Caki2 (cell line): Measurements from ENCODE around the gene DDX23. TPM values are rescaled to one million over a fixed set of nuclear protein-coding genes. Genes with fewer than 3 reads are reported as not detected.
"Not testable (repeated sequence)": the region's sequence is repeated elsewhere in the genome, so short reads cannot be mapped to it uniquely, and the experiment has no call there.

ENCODE experiments used
- DNase-seq: peaks from one replicate; pipeline ENCODE4 v3.0.0-alpha.2; 2015; ENCODE audit warnings: low read depth
- in situ Hi-C: cut with HindIII; loops from 2 replicates; pipeline ENCODE4 v1.10.0; 2016; ENCODE audit warnings: low sequenced_read_pairs, low pct_unique_long_range_greater_than_20kb, mixed read lengths
- total RNA-seq: library from RNA; depleted of rRNA; stranded (reverse); fragments of >200 nt; shearing (Covaris generic); gene quantifications from 2 replicates; pipeline ENCODE4 v1.2.3, GENCODE V29; 2014; ENCODE audit warnings: low replicate concordance; rRNA removed

Gene DDX23
- 89.5 and 94.4 TPM in 2 replicates for total RNA-seq

DNA sequence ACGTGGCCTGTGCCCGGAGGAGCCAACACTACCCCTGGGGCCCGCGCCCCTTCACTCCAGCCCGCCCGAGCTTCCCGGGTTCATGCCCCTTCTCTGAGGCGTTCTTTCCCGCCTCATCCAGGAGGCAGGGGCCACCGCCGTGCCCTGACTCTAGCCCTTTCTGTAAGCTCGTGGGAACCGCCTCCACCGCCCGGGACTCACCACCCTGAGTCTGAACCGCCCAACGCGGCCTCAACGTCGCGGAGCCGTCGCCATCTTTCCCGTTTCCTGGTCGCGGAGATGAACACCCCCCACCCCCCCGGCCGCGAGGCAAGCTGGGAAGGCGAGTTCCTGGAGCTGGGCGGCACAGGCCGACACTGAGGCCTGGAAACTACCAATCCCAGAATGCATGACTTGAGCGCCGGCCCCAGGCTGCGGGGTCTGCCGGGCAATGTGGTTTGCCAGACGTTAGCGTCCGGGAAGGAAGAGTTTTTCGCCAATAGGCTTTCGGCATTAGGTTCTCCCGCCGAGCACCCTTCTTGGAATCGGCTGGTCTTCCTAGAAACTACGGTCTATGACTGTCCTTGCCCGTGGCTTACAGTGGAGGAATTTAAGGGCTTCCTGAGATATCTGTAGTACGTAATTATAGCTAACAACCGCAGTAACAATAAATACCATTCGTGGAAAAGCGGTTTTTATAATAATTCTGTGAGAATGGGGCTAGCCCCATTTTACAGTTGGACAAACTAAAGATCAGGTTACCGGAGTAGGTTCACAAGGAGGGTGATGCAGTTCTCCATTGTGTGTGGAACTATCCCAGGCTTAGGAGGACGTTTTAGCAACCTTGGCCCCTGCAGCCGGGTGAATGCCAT, at the start of gene DDX23:
Gene DDX23 (minus strand): TSS at position 281 of the 851 bp plus-strand sequence. CDS start 6,381 bp downstream, outside the sequence.
- DNase-seq: peak; percentile 94
- in situ Hi-C loops: no loop called here

DNA sequence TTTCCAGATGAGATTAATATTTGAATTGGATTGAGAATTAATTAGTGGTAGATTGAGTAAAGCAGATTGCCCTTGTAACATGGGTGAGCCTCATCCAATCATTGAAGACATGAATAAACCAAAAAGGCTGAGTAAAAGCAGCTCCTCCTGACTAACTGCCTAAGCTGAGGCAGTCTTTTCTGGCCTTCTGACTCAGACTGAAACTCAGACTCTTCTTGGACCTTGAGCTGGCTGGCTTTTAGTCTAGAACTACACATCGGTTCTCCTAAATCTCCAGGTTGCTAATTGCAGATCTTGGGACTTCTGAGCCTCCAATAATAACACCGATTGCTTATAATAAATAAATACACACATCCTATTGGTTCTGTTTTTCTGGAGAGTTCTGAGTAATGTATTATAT, 49.3 kb upstream of the DDX23 start:
- DNase-seq: no peak
- in situ Hi-C loops: no loop called here

DNA sequence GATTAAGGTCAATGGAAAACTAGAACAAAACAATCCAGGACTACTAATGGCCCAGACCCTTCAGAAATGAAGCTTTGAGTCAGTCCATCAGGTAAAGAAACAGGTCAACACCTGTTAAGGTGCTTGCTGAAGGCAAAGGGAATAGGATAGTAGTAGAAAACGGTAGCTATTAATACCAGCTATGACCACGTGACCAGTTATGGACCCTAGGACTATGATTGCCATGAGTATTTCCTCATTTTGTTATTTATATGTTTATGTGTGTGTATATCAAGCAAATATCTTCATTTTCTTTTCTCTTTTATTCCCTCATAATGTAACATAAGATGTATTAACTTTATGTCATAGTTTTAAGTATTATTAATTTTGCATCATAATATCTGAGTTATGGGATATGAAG, 47.7 kb upstream of the DDX23 start:
- no peak for DNase-seq
- in situ Hi-C loops: no loop called here

DNA sequence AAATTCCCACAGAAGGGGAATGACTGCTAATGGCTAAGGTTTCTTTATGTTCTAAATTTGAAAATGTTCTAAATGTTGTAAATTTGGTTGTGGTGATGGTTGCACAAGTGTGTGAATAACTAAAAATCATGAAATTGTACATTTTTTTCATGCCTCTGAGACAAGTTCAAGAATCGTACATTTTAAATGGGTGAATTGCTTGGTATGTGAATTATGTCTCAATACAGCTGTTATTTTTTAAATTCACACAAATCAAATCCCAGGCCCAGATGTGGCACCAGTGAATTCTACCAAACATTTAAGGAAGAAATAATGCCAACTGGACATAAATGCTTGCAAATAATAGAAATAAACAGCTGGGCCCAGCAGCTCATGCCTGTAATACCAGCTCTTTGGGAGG, 42.3 kb upstream of the DDX23 start:
- in situ Hi-C loops: no loop called here
- DNase-seq: no peak

DNA sequence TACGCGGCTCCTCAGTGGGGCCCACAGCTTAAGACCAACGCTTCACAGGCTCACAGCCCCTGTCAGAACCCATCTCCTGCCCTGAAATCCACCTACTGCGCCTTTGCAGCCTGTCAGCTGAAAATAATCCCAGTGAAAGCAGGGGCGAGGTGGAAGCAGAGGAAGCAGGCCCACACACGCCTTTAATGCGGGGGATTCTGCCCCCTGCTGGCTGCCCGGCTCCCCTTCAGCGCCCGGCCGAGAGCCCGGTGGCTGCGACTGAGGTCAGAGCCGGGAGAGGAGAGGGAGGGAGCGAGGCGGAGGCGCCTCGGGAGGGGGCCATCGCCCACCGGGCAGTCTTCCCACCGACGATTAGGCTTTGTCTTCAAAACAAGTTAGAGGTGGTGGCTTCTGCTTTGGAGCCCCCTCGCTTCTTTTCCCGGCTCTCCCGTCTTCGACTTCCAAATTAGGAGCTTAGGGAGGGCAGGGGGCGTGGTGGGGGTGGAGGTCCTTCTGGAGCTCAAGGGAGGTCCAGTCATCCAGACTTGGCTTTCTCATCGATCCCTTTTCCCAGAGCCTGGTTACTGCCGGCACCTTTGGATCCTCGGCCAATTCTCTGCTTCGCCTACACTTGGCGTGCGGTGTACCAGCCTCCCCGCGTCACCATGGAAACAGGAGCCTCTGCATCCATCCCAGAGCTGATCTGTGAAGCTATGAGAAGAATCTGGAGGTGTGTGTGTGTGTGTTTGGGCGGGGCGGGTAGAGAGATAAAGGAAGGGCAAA, 38.9 kb upstream of the DDX23 start:
- peak; percentile 61 for DNase-seq
- in situ Hi-C loops: no loop called here

DNA sequence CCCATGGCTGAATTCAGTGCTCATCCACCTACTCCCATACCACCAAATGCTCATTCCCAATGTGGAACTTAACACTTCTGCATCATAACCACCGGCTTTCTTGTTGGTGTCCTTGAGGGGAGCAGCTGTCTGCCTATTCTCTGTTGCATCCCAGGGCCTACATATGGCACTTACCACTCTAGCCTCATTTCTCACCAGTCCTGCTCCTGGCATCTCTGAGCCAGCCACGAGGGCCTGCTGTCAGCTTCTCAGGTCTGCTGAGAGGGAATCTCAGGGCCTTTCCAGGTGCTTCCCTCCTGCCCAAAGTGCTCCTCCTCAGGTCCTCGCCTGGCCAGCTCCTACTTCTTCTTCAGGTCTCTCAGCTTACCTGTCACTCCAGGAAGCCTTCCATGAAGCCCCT, 37.7 kb upstream of the DDX23 start:
- in situ Hi-C loops: no loop called here
- DNase-seq: no peak

DNA sequence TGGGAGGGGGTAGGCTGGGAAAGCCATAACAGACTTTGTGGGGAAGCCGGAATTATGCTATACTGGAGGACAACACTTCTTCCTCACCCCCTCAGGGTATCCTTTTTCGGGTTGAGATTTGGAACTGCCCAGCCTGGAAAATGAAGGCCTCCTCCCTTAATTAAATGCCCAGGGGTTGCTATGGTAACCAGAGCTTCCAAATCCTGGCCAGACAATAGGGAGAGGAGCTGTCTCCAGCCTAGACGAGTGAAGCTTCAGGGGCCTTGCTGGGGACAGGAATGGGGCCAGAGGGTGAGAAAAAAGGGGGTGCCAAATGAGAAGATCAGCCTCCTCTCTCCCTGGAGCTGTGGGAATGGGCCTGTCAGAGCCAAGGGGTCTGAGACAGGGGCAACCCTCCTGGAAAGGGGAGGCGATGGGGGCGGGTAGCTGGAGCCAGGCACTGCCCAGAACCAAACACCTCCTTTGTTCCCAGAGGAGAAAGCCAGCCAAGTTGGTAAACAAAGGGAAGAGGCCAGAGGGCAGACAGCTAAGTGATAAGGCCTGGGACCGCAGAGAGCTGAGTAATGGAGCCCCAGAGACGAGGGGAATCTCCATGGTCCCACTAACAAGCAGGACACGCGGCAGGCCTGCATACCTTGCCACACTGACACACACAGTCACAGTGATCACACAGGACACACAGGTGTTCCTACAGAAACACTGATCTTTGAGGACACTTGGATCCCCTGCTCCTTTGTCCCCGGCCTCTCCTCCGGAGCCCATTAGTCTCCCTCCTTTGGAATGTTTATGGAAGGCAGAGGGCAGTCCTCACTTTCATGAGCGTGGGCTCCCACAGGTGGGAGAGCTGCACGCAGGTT, 31.6 kb upstream of the DDX23 start:
- in situ Hi-C loops: no loop called here
- DNase-seq: no peak

DNA sequence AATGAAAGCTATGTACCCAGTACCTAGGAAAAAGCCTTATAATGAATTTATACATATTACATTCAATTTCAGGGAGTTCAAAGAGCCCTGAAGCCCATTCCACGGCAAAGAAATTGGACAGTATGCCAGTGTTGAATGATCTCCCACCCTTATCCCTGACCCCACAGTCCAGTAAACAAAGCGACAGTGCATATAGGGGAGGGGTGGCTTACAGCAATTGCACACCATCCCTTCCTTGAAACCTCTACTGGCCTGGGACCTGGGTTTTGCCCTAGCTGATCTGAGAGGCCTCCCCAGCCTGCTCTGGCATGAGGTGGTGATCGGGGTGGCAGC, 31.0 kb upstream of the DDX23 start:
- in situ Hi-C loops: no loop called here
- no peak for DNase-seq

DNA sequence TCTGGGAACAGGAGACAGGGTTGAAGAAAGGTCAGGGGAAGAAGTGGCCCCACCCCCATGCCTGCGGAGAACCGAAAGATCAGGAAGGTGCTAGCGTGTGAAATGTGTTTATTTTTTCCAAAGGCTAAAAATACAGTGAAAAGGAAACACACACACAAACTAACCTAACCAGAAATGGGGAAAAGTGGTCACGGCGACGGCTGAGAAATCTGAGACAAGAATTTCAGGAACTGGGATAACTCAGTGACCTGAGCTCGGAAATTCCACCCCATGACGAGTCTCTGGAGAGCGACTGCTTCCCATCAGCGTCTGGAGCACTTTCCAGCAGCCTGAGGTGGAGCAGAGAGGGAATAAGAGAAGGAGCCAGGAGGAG, 30.3 kb upstream of the DDX23 start:
- in situ Hi-C loops: no loop called here
- no peak for DNase-seq

DNA sequence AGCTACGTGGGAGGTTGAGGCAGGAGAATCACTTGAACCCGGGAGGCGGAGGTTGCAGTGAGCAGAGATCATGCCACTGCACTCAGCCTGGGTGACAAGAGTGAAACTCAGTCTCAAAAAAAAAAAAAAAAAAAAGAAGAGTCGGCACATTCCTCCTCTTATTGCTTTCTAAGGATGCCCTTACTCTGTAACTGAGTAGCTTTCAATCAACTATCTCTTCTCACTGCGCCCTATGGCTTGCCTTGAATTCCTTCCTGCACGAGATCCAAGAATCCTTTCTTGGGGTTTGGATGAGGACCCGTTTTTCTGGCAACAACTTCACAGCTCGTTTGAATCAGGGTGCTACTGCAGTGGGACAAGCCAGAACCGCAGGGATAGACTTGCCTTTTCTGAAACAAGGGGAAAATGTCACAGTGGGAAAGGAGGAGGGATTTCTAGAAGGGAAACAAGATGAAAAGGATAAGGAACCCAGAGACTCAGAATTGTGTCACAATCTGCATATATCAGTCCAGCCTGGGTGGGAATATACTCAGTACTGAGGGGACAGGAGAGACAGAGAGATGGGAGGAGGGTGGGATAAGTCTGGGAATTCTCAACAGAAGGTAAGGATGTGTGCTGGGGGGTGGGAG, 29.8 kb upstream of the DDX23 start:
- in situ Hi-C loops: no loop called here
- no peak for DNase-seq

DNA sequence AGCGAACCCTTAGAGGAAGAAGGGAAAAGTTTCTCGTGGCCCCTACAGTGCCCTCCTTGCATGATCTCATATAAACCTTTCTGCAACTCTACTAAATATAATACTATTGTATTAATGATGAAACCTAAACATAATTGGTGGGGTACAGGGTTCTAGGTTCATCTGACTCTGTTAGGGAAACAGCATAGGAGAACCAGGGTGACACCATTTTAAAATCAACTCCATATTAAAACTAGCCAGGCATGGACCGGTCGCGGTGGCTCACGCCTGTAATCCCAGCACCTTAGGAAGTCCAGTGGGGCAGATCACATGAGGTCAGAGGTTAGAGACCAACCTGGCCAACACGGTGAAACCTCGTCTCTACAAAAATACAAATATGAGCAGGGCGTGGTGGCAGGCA, 28.7 kb upstream of the DDX23 start:
- DNase-seq: no peak
- in situ Hi-C loops: no loop called here

DNA sequence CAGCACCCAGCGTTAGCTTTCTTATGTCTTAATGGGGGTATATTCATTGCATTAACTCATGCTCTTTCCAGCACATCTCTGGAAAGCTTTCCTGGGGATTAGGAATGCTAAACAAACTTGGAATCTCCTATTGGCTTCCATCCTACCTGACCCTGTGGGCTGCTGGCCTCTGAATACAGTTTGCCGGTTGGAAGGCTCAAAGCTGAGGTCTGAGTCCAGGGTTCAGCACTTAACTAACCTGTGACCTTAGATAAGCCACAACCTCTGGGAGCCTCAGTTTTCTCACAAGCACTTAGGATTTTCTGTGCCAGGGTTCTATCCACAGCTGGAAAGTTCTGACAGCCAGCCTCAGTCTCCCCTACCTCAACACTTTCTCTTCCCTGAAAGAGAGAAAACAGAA, 26.6 kb upstream of the DDX23 start:
- in situ Hi-C loops: no loop called here
- DNase-seq: no peak

DNA sequence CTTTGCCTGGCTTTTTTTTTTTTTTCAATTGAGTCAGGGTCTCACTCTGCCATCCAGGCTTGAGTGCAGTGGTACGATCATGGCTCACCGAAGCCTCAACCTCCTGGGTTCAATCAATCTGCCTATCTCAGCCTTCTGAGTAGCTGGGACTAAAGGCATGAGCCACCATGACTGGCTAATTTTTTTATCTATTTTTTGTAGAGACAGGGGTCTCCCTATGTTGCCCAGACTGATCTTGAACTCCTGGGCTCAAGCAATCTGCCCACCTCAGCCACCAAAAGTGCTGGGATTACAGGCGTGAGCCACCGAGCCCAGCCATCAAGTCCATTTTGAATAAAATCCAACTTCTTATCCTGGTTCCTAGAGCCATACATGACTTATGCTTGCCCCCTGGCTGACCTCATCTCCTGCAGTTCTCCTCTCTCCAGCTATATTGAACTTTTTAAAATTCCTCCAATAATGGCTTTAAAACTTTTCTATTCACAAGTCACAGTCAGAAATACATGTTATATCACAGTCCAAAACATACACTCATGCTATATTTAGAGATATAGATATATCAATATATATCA, 24.1 kb upstream of the DDX23 start:
- no peak for DNase-seq

DNA sequence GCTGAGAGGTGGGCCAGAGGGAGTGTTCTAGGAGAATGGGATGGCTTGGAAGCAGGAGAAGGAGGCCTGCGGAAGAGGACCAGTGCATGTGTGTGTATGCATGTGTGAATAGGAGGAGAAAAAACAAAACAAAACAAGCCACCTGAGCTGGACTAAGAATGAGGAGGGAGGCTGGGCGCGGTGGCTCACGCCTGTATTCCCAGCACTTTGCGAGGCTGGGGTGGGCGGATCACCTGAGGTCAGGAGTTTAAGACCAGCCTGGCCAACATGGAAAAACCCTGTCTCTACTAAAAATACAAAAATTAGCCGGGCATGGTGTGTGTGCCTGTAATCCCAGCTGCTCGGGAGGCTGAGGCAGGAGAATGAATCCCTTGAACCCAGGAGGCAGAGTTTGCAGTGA, 21.6 kb upstream of the DDX23 start:
- in situ Hi-C loops, DNase-seq: not testable (repeated sequence)

More for the DNA sequence above, 24.1 kb upstream of the DDX23 start:
- in situ Hi-C loops: no loop called here

DNA sequence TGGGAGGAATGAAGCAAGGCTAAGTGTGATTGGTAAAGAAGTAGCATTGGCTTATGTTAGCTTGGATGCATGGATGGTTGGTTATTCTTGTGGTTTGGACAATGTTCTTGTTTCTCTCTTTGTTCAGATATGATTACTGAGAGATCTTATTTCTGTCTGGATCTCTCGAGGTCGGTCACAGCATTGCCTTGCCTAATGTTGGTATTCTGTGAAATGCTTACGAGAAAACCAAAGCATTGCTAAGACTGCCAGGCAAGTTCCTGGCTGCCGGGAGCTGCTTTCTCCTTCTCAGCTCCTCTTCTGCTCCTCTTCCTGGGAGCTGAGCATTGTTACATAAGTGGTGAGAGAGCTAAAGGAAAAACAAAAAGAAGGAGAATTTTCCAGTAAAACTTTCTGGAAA, 21.1 kb upstream of the DDX23 start:
- in situ Hi-C loops: no loop called here
- no peak for DNase-seq

DNA sequence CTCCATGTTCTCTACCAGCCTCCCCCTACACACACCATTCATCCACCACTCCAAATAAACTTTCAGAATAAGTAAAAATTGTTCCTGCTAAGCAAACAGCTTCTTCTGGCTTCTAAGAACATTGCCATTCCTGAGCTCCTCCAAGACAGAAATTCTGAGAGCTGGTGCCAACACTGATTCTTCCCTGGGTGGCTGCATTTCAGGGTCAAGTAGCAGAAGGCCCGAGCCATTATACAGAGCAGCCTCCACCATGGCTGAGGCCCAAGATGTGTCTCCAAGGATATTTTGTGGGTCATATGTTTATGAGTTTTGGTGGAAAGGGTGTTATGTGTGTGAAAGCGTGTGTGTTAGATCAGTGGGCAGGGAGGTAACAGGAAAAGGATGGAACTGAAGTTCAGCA, 17.2 kb upstream of the DDX23 start:
- no peak for DNase-seq
- in situ Hi-C loops: no loop called here

DNA sequence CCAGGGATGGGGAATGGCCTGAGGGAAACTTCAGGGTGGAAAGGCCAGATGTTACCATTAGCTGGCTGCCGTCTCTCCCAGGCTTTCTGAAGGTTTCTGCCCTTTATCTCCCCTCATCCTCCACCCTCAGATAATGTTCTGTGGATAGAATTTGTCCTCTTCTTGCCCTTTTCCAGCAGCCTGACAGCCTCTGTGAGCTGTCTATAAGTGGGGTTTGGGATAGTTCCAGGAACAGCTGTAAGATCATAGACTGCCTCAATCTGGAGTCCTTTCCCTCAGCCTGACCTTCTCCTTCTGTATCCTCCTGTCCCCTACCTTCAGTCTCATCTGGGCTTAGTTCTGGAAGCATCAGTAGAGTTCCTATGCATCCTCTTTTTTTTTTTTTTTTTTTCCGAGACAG, 16.5 kb upstream of the DDX23 start:
- no peak for DNase-seq
- in situ Hi-C loops: no loop called here

DNA sequence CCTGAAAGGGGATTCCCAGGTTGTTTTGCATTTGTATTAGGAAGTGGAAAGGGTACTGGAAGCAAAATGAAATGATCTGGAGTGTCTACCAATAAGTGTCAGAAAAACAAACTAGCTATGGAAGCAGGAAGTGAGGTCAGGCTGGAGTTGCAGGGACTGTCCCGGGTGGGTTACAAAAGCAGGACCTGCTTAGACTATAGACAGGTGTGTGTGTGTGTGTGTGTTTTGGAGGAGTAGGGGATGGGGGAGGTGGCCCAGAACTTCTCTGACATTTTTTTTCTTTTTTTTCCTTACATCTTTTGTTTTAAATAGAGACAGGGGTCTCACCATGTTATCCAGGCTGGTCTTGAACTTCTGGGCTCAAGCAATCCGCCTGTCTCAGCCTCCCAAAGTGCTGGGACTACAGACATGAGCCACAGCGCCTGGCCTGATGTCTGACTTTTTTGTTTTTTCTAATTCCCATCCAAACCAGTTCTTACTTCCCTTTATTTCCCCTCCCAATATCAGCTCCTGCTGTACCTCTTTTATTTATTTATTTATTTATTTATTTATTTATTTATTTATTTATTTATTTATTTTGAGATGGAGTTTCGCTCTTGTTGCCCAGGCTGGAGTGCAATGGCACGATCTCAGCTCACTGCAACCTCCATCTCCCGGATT, 14.2 kb upstream of the DDX23 start:
- no peak for DNase-seq
- in situ Hi-C loops: no loop called here
